GM18507 (cell line): Measurements from ENCODE around the gene CXorf49B.
"Not testable (repeated sequence)": the region's sequence is repeated elsewhere in the genome, so short reads cannot be mapped to it uniquely, and the experiment has no call there.

ENCODE experiments used
- DNase-seq: peaks from one replicate; pipeline ENCODE4 v3.0.0; 2011; ENCODE audit warnings: low read depth; ENCODE audit not compliant: insufficient read length; ENCODE audit errors: extremely low spot score
- FAIRE-seq: peaks from 2 replicates; lab custom pipeline; 2011; peaks lifted over from hg19 to GRCh38; lab: Jason Lieb, UNC

Gene CXorf49B

GRCh38 chrX:71763049-71763448, at the start of gene CXorf49B:
Gene CXorf49B, plus strand, starts transcription at chrX:71763349. Its CDS starts 75 bp downstream, at chrX:71763424.
- not testable (repeated sequence) for FAIRE-seq

GRCh38 chrX:71714064-71714463, 49.1 kb upstream of the CXorf49B start:
- FAIRE-seq, DNase-seq: not testable (repeated sequence)

More at GRCh38 chrX:71763049-71763448, at the start of gene CXorf49B:
- DNase-seq, result not testable (repeated sequence)

- DNase-seq, FAIRE-seq: not testable (repeated sequence)
Observed at GRCh38 chrX:71715551-71715950, 47.6 kb upstream of the CXorf49B start.

GRCh38 chrX:71716323-71716722, 46.8 kb upstream of the CXorf49B start:
- DNase-seq, result not testable (repeated sequence)
- FAIRE-seq, result peak; percentile 21

GRCh38 chrX:71718185-71718584, 45.0 kb upstream of the CXorf49B start, which contains the start of gene CXorf49:
Gene CXorf49, minus strand, starts transcription at chrX:71718285. Its CDS starts 134 bp downstream, at chrX:71718151.
- not testable (repeated sequence) for FAIRE-seq, DNase-seq

DNA sequence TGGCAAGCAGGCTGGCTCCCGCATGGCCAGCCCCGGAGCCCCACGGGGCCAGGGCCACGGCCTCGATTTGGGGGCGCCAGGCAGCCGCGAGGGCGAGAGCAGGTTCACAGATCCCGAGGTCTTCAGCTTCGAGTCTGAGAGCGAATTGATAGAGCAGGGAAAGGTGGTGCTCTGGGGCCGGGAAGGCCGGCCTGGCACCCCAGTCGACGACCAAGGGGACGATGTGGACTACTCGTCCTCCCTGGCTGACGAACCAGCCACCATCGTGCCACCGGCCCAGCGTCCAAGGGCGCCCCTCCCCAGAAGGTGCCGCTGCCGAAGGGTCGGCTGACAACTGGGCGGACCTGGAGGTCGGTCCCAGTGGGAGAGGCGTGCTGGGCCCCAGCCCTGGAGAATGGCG, 44.0 kb upstream of the CXorf49B start:
- FAIRE-seq, result peak; percentile 21
- DNase-seq, result not testable (repeated sequence)

- DNase-seq, FAIRE-seq: not testable (repeated sequence)
Observed at GRCh38 chrX:71720289-71720886, 42.8 kb upstream of the CXorf49B start.

DNA sequence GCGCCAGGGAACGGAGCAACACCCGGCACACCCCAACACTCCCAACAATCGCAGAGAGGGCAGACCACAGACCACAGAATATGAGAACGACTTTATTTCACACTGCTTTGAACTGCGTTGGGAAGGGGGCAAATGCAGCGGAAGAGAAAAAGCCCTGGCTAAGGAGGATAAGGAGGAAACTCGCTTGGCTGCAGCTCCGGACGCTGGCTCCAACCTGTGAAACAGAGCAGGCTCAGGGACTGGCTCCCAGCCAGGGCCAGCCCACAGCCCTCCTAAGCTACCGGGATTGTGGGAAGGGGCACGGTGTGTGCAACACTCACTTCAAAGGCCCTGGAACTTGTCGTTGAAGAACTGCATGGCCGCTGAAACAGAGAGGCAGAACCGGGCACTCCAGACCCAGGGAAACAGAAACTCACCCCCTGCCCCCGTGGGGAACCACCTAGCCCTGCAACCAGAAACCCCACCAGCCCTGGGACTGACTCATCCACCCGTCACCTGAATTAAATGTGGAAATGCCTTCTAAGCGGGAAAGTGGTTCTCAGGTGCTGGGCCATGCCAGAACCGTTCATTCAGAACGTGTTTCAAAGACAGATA, 2.4 kb upstream of the CXorf49B start:
- not testable (repeated sequence) for FAIRE-seq, DNase-seq

GRCh38 chrX:71764832-71765231, 1.7 kb downstream of the CXorf49B start:
- not testable (repeated sequence) for FAIRE-seq, DNase-seq

GRCh38 chrX:71765613-71766012, 2.5 kb downstream of the CXorf49B start:
- FAIRE-seq, DNase-seq: not testable (repeated sequence)

GRCh38 chrX:71767134-71767533, 4.0 kb downstream of the CXorf49B start:
- not testable (repeated sequence) for FAIRE-seq, DNase-seq

- not testable (repeated sequence) for DNase-seq, FAIRE-seq
Observed at GRCh38 chrX:71778322-71778721, 15.2 kb downstream of the CXorf49B start.

GRCh38 chrX:71782225-71782949, 19.2 kb downstream of the CXorf49B start:
- FAIRE-seq, DNase-seq: not testable (repeated sequence)

DNA sequence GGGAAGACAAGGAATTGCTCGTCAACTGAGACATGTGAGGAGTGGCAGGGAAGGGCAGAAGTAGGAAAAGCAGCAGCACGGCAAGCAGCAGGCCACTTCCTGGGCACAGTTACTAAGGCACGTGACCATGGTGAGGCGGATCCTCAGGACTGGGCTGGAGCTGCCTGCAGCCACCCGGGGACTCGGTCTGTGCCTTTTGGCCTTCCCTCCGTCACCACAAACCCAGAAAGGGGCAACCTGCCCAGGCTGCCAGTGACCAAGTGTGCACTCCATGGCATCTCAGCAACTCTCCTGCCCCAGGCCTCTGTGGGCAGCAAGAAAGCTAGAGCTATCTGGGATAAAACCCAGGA, 19.8 kb downstream of the CXorf49B start:
- not testable (repeated sequence) for FAIRE-seq, DNase-seq

GRCh38 chrX:71783569-71784347, 20.6 kb downstream of the CXorf49B start:
- FAIRE-seq, DNase-seq: not testable (repeated sequence)

GRCh38 chrX:71784348-71784983, 21.3 kb downstream of the CXorf49B start:
- FAIRE-seq, result peak; percentile 62
- not testable (repeated sequence) for DNase-seq

DNA sequence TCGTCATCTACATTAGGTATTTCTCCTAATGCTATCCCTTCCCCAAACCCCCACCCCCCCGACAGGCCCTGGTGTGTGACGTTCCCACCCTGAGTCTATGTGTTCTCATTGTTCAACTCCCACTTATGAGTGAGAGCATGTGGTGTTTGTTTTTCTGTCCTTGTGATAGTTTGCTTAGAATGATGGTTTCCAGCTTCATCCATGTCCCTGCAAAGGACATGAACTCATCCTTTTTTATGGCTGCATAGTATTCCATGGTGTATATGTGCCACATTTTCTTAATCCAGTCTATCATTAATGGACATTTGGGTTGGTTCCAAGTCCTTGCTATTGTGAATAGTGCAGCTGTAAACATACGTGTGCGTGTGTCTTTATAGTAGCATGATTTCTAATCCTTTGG, 43.3 kb downstream of the CXorf49B start:
- not testable (repeated sequence) for FAIRE-seq, DNase-seq

GRCh38 chrX:71809886-71810285, 46.7 kb downstream of the CXorf49B start:
- no peak for DNase-seq
- FAIRE-seq, result no peak
